GM18873 (cell line): ENCODE results near the gene ADAMTS15.

Source experiments
- ATAC-seq: cut with Tn5 transposase; IDR thresholded peaks from one replicate; pipeline ENCODE4 v1.9.1; 2021; ENCODE audit warnings: mild to moderate bottlenecking, moderate library complexity, moderate number of reproducible peaks; ENCODE audit not compliant: unreplicated experiment, low FRiP score

The ADAMTS15 gene

GRCh38 chr11:130508913-130509312, 60.5 kb downstream of the ADAMTS15 start:
- ATAC-seq, result no peak

- no peak for ATAC-seq
Observed at GRCh38 chr11:130509942-130510341, 61.5 kb downstream of the ADAMTS15 start.

- ATAC-seq, result no peak
Observed at GRCh38 chr11:130510407-130511006, 62.1 kb downstream of the ADAMTS15 start.

GRCh38 chr11:130511765-130512164, 63.3 kb downstream of the ADAMTS15 start:
- no peak for ATAC-seq

GRCh38 chr11:130512662-130513061, 64.2 kb downstream of the ADAMTS15 start:
- no peak for ATAC-seq

- ATAC-seq, result no peak
Observed at GRCh38 chr11:130513132-130513531, 64.7 kb downstream of the ADAMTS15 start.

- ATAC-seq, result no peak
Observed at GRCh38 chr11:130514316-130514715, 65.9 kb downstream of the ADAMTS15 start.

- no peak for ATAC-seq
Observed at GRCh38 chr11:130514851-130515250, 66.4 kb downstream of the ADAMTS15 start.

- ATAC-seq, result no peak
Observed at GRCh38 chr11:130515829-130516553, 67.5 kb downstream of the ADAMTS15 start.

- ATAC-seq, result no peak
Observed at GRCh38 chr11:130516554-130517505, 68.4 kb downstream of the ADAMTS15 start.

GRCh38 chr11:130518164-130518680, 69.8 kb downstream of the ADAMTS15 start:
- ATAC-seq, result no peak

GRCh38 chr11:130519128-130519932, 70.9 kb downstream of the ADAMTS15 start:
- ATAC-seq, result no peak

GRCh38 chr11:130520271-130520671, 71.8 kb downstream of the ADAMTS15 start:
- ATAC-seq, result no peak

- ATAC-seq, result no peak
Observed at GRCh38 chr11:130522284-130522961, 74.0 kb downstream of the ADAMTS15 start.

GRCh38 chr11:130523166-130523565, 74.7 kb downstream of the ADAMTS15 start:
- no peak for ATAC-seq

GRCh38 chr11:130523609-130524008, 75.2 kb downstream of the ADAMTS15 start:
- ATAC-seq, result no peak

GRCh38 chr11:130524132-130524790, 75.8 kb downstream of the ADAMTS15 start:
- no peak for ATAC-seq

- ATAC-seq, result no peak
Observed at GRCh38 chr11:130525307-130525706, 76.9 kb downstream of the ADAMTS15 start.
